WTC11 (cell line): Measurements from ENCODE around the gene CEBPA. TPM values are rescaled to one million over a fixed set of nuclear protein-coding genes. Genes with fewer than 3 reads are reported as not detected.
A peak's percentile ranks its signal among the peaks of the same experiment; 100 is the strongest.

Source experiments
- ATAC-seq: fragments of 200-7000 bp; cut with Tn5 transposase; 2 replicates; pipeline ENCODE4 v1.10.0; 2021; ENCODE audit warnings: mild to moderate bottlenecking, moderate library complexity
- CTCF ChIA-PET: fragments of 300-600 bp; sonication (Branson Sonifier 250); formaldehyde crosslinking; loops from one replicate; lab custom pipeline; 2021; ENCODE audit warnings: antibody characterized with exemption; lab: Charles Lee
- POLR2A ChIA-PET: fragments of 350-600 bp; sonication (Branson Sonifier 250); formaldehyde crosslinking; loops from one replicate; lab custom pipeline; 2021; ENCODE audit warnings: antibody characterized with exemption; lab: Charles Lee
- DNase-seq: peaks from one replicate; pipeline ENCODE4 v3.0.0; 2021; ENCODE audit warnings: low spot score
- H3K27ac Mint-ChIP-seq: 2 replicates; pipeline ENCODE4 v1.8.0; 2021; ENCODE audit warnings: mixed read lengths
- H3K27me3 Mint-ChIP-seq: 2 replicates; pipeline ENCODE4 v1.8.0; 2021; ENCODE audit warnings: low read depth, mild to moderate bottlenecking, moderate library complexity, mixed read lengths
- H3K36me3 Mint-ChIP-seq: 2 replicates; pipeline ENCODE4 v1.8.0; 2021; ENCODE audit warnings: mixed read lengths
- H3K4me1 Mint-ChIP-seq: 2 replicates; pipeline ENCODE4 v1.8.0; 2022; ENCODE audit warnings: mixed read lengths
- H3K4me3 Mint-ChIP-seq: 2 replicates; pipeline ENCODE4 v1.8.0; 2021; ENCODE audit warnings: mild to moderate bottlenecking, moderate library complexity, mixed read lengths
- H3K9me3 Mint-ChIP-seq: 2 replicates; pipeline ENCODE4 v1.8.0; 2021; ENCODE audit warnings: mixed read lengths
- ARID4B ChIP-seq: sonication (generic); formaldehyde crosslinking; IDR thresholded peaks from 2 replicates; pipeline ENCODE4 v1.8.0; 2023; ENCODE audit warnings: missing genetic modification reagents, mild to moderate bottlenecking, borderline replicate concordance
- CBFB ChIP-seq: sonication (generic); formaldehyde crosslinking; IDR thresholded peaks from 2 replicates; pipeline ENCODE4 v1.8.1; 2022; ENCODE audit warnings: mild to moderate bottlenecking, low read depth, missing genetic modification reagents
- E2F4 ChIP-seq: sonication (generic); formaldehyde crosslinking; IDR thresholded peaks from 2 replicates; pipeline ENCODE4 v1.8.1; 2022; ENCODE audit warnings: low read depth, mild to moderate bottlenecking, moderate library complexity, missing genetic modification reagents, borderline replicate concordance
- ELF4 ChIP-seq: sonication (generic); formaldehyde crosslinking; IDR thresholded peaks from 2 replicates; pipeline ENCODE4 v1.8.1; 2022; ENCODE audit warnings: low read depth, mild to moderate bottlenecking, moderate library complexity, missing genetic modification reagents
- TP53 ChIP-seq: sonication (generic); formaldehyde crosslinking; IDR thresholded peaks from 2 replicates; pipeline ENCODE4 v1.8.1; 2023; ENCODE audit warnings: mild to moderate bottlenecking, missing genetic modification reagents
- ZBTB21 ChIP-seq: sonication (generic); formaldehyde crosslinking; IDR thresholded peaks from 2 replicates; pipeline ENCODE4 v1.8.1; 2023; ENCODE audit warnings: mild to moderate bottlenecking, missing genetic modification reagents, borderline replicate concordance
- ZNF121 ChIP-seq: sonication (generic); formaldehyde crosslinking; IDR thresholded peaks from 2 replicates; pipeline ENCODE4 v1.8.0; 2023; ENCODE audit warnings: missing genetic modification reagents
- ZNF416 ChIP-seq: fragments of 250-450 bp; sonication (Bioruptor Pico); IDR thresholded peaks from 2 replicates; pipeline ENCODE4 v1.9.0; 2021; ENCODE audit warnings: mild to moderate bottlenecking, inconsistent platforms
- ZNF423 ChIP-seq: fragments of 250-450 bp; sonication (Bioruptor Pico); IDR thresholded peaks from 2 replicates; pipeline ENCODE4 v2.1.2; 2022; ENCODE audit warnings: mild to moderate bottlenecking, moderate library complexity
- ZNF671 ChIP-seq: fragments of 250-450 bp; sonication (Bioruptor Pico); IDR thresholded peaks from 2 replicates; pipeline ENCODE4 v1.8.0; 2021; ENCODE audit warnings: mild to moderate bottlenecking
- total RNA-seq: library from RNA; stranded (reverse); gene quantifications from 3 replicates; pipeline ENCODE4 v1.2.3, GENCODE V29; 2021
- TF ChIP-seq, protein P1 (sequence below): sonication (generic); formaldehyde crosslinking; conservative IDR thresholded peaks from 2 replicates; pipeline ENCODE4 v1.8.1; 2023; ENCODE audit warnings: mild to moderate bottlenecking, low read depth, missing genetic modification reagents, moderate library complexity
- TF ChIP-seq, protein P2 (sequence below): fragments of 250-450 bp; sonication (Bioruptor Pico); conservative IDR thresholded peaks from 2 replicates; pipeline ENCODE4 v1.9.0; 2021; ENCODE audit warnings: mild to moderate bottlenecking
- TF ChIP-seq, protein P3 (sequence below): sonication (generic); formaldehyde crosslinking; IDR thresholded peaks from 2 replicates; pipeline ENCODE4 v1.8.0; 2022; ENCODE audit warnings: mild to moderate bottlenecking, missing genetic modification reagents

Gene CEBPA
- total RNA-seq, 1 experiment from 2014 or later: 5.6 TPM

GRCh38 chr19:33273065-33273736, 29.1 kb downstream of the CEBPA start:
- ATAC-seq: no peak
- H3K9me3 Mint-ChIP-seq: no peaks in the 10 kb centered on the region
- POLR2A ChIA-PET: no interaction called here

DNA sequence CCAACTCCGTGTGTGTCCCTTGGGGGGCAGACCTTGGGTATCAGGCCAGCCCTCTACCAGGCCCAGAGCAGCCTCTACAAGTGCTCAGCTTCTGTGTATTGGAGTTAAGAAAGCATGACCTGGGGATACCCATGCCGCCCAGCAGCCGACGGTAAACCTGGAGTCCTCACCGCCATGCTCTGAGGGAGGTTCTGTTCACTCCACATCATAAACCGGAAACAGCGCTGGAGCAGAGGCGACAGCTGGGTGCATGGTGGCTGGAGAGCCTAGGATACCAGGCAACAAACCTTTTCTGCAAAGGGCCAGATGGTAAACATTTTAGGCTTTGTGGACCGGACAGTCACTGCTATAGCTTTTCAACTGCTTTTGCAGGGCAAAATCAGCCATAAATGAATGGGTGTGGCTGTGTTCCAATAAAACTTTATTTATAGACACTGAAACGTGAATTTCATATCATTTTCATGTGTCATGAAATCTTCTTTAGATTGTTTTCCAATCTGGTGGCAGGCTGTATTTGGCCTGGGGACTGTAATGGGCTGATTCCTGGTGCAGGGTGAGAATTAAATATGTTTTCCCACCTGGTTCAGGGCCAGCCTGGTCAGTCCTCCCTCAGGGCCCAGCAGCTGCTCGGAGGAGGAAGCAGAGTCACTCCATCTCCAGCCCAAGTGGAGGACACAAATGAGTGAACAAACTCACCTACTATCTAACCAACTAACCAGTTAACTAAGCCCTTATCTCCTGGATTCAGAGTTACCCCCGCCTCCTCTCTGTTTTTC, 30.9 kb downstream of the CEBPA start:
- ATAC-seq (no peak), DNase-seq (no peak)
- ChIA-PET POLR2A (interaction anchor here (1.1 kb wide), 1 partner anchor 29 kb away, joined by 3 read pairs; no protein-coding TSS in a partner anchor), CTCF (interaction anchor here (0.7 to 1.5 kb wide), 2 partner anchors 87 to 136 kb away, joined by 4 read pairs; no protein-coding TSS in a partner anchor)
- no peaks in the 10 kb centered on the region for H3K9me3 Mint-ChIP-seq
- peaks cover 18% of the 10 kb centered on the region for H3K4me1 Mint-ChIP-seq
- H3K4me3 Mint-ChIP-seq: no peak overlapping the region
- H3K36me3 Mint-ChIP-seq: no peaks in the 10 kb centered on the region
- no peak overlapping the region for H3K27ac Mint-ChIP-seq
- no peaks in the 10 kb centered on the region for H3K27me3 Mint-ChIP-seq
- TF ChIP-seq E2F4 (CRISPR knock-in tag): no peak
- TF ChIP-seq ZNF671 (CRISPR knock-in tag): no peak
- TF ChIP-seq ZNF423 (CRISPR knock-in tag): no peak
- TF ChIP-seq, protein P1, sequence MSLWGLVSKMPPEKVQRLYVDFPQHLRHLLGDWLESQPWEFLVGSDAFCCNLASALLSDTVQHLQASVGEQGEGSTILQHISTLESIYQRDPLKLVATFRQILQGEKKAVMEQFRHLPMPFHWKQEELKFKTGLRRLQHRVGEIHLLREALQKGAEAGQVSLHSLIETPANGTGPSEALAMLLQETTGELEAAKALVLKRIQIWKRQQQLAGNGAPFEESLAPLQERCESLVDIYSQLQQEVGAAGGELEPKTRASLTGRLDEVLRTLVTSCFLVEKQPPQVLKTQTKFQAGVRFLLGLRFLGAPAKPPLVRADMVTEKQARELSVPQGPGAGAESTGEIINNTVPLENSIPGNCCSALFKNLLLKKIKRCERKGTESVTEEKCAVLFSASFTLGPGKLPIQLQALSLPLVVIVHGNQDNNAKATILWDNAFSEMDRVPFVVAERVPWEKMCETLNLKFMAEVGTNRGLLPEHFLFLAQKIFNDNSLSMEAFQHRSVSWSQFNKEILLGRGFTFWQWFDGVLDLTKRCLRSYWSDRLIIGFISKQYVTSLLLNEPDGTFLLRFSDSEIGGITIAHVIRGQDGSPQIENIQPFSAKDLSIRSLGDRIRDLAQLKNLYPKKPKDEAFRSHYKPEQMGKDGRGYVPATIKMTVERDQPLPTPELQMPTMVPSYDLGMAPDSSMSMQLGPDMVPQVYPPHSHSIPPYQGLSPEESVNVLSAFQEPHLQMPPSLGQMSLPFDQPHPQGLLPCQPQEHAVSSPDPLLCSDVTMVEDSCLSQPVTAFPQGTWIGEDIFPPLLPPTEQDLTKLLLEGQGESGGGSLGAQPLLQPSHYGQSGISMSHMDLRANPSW (CRISPR knock-in tag): no peak

More at GRCh38 chr19:33273065-33273736, 29.1 kb downstream of the CEBPA start:
- Mint-ChIP-seq H3K27me3 (no peaks in the 10 kb centered on the region), H3K27ac (peak overlapping the region; percentile 78), H3K4me1 (peaks cover 18% of the 10 kb centered on the region), H3K36me3 (no peaks in the 10 kb centered on the region), H3K4me3 (no peak overlapping the region)
- TF ChIP-seq, protein P2, sequence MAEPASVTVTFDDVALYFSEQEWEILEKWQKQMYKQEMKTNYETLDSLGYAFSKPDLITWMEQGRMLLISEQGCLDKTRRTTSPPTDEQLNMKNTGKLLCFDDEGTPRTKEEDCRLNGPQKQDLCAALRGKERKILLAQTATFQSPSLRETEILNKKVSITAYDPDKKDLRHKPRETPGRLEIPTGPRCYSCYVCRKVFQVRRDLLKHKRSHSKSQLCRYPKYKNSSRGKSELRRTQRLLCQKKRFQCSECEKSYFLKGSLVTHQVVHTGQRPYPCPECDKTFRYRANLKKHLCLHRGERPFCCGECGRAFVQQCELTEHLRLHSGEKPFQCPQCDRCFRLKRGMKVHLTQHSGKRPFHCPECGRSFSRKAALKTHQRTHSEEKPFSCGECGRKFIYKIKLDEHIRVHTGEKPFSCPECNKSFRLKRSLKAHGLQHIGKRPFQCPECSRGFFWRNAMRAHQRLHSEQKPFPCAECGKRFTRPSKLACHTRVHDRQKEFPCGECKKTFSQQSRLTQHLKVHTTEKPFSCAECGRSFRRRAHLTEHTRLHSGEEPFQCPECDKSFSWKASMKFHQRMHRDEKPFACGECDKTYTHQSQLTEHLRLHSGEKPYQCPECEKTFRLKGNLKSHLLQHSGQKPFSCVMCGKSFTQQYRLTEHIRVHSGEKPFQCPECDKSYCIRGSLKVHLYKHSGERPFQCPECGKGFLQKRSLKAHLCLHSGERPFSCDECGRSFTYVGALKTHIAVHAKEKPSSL (CRISPR knock-in tag): no peak
- TF ChIP-seq TP53 (CRISPR knock-in tag) (0 out of 2 replicates have a peak, but pooled peaks have one; percentile 31), ZBTB21 (CRISPR knock-in tag) (0 out of 2 replicates have a peak, but pooled peaks have one; percentile 36), ZNF416 (CRISPR knock-in tag) (no peak), CBFB (CRISPR knock-in tag) (0 out of 2 replicates have a peak, but pooled peaks have one; percentile 54), ELF4 (no peak), ARID4B (no peak), ZNF121 (CRISPR knock-in tag) (no peak)
- TF ChIP-seq, protein P3, sequence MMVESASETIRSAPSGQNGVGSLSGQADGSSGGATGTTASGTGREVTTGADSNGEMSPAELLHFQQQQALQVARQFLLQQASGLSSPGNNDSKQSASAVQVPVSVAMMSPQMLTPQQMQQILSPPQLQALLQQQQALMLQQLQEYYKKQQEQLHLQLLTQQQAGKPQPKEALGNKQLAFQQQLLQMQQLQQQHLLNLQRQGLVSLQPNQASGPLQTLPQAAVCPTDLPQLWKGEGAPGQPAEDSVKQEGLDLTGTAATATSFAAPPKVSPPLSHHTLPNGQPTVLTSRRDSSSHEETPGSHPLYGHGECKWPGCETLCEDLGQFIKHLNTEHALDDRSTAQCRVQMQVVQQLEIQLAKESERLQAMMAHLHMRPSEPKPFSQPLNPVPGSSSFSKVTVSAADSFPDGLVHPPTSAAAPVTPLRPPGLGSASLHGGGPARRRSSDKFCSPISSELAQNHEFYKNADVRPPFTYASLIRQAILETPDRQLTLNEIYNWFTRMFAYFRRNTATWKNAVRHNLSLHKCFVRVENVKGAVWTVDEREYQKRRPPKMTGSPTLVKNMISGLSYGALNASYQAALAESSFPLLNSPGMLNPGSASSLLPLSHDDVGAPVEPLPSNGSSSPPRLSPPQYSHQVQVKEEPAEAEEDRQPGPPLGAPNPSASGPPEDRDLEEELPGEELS (CRISPR knock-in tag): no peak
- CTCF ChIA-PET: no interaction called here
- no peak for DNase-seq
